Keratinocyte (primary cell): ENCODE results near the gene TPM1. TPM values are rescaled to one million over a fixed set of nuclear protein-coding genes. Genes with fewer than 3 reads are reported as not detected.
"Not testable (repeated sequence)": the region's sequence is repeated elsewhere in the genome, so short reads cannot be mapped to it uniquely, and the experiment has no call there.

Experiments used
- DNase-seq: peaks from one replicate; pipeline ENCODE4 v3.0.0-alpha.2; 2011; ENCODE audit warnings: low read depth, missing footprints, low spot score
- FAIRE-seq: peaks from 2 replicates; lab custom pipeline; 2011; peaks lifted over from hg19 to GRCh38; lab: Jason Lieb, UNC
- H2AFZ ChIP-seq: 2 replicates; pipeline ENCODE4 v1.6.0; 2012; ENCODE audit warnings: low read length, control low read depth, inconsistent platforms; ENCODE audit not compliant: control insufficient read depth
- H3K27ac ChIP-seq: 2 replicates; pipeline ENCODE4 v1.5.1; 2011; ENCODE audit warnings: low read length; ENCODE audit not compliant: control insufficient read depth, insufficient read depth
- H3K27me3 ChIP-seq: 3 replicates; pipeline ENCODE4 v1.6.0; 2011; ENCODE audit warnings: low read length; ENCODE audit not compliant: control insufficient read depth, insufficient read depth; ENCODE audit errors: extremely low read depth
- H3K36me3 ChIP-seq, 2 experiments: 2 replicates in 1 of 2; 3 replicates in 1 of 2; pipeline ENCODE4 v1.5.1; 2011; ENCODE audit warnings: low read length in 2 of 2, mild to moderate bottlenecking in 1 of 2; ENCODE audit not compliant: control insufficient read depth in 2 of 2, insufficient read depth in 2 of 2; ENCODE audit errors: extremely low read depth in 1 of 2
- H3K4me1 ChIP-seq: 3 replicates; pipeline ENCODE4 v1.5.1; 2011; ENCODE audit warnings: low read length; ENCODE audit not compliant: control insufficient read depth, insufficient read depth; ENCODE audit errors: extremely low read depth
- H3K4me2 ChIP-seq: 3 replicates; pipeline ENCODE4 v1.6.0; 2011; ENCODE audit warnings: low read depth, low read length; ENCODE audit not compliant: control insufficient read depth, insufficient read depth; ENCODE audit errors: extremely low read depth
- H3K4me3 ChIP-seq, 3 experiments: fragments of 200-600 bp in 1 of 3; sonication (generic) in 1 of 3; 2 replicates in 2 of 3; 3 replicates in 1 of 3; pipeline ENCODE4 v1.5.1; 2011 to 2016; ENCODE audit warnings: low read length in 3 of 3, mild to moderate bottlenecking in 3 of 3, control low read depth in 2 of 3, inconsistent platforms in 1 of 3, low read depth in 1 of 3, mixed read lengths in 1 of 3, mixed run types in 1 of 3, moderate library complexity in 1 of 3; ENCODE audit not compliant: control insufficient read depth in 2 of 3, insufficient read depth in 2 of 3; ENCODE audit errors: extremely low read depth in 1 of 3
- H3K79me2 ChIP-seq: 2 replicates; pipeline ENCODE4 v1.6.0; 2012; ENCODE audit warnings: low read length; ENCODE audit not compliant: control insufficient read depth, insufficient read depth
- H3K9ac ChIP-seq: 3 replicates; pipeline ENCODE4 v1.6.0; 2011; ENCODE audit warnings: low read length; ENCODE audit not compliant: control insufficient read depth, insufficient read depth; ENCODE audit errors: extremely low read depth
- H3K9me1 ChIP-seq: 3 replicates; pipeline ENCODE4 v1.6.0; 2011; ENCODE audit warnings: low read length; ENCODE audit not compliant: control insufficient read depth, insufficient read depth; ENCODE audit errors: extremely low read depth
- H3K9me3 ChIP-seq: 2 replicates; pipeline ENCODE4 v1.5.1; 2012; ENCODE audit warnings: low read depth, low read length; ENCODE audit not compliant: control insufficient read depth
- H4K20me1 ChIP-seq: 3 replicates; pipeline ENCODE4 v1.6.0; 2011; ENCODE audit warnings: low read length; ENCODE audit not compliant: control insufficient read depth, insufficient read depth; ENCODE audit errors: extremely low read depth
- CTCF ChIP-seq, 3 experiments: IDR thresholded peaks in 1 of 3; conservative IDR thresholded peaks in 1 of 3; optimal IDR thresholded peaks in 1 of 3; 2 replicates in 2 of 3; 3 replicates in 1 of 3; pipeline versions ENCODE3 to v1.5.1; 2011; ENCODE audit warnings: low read length in 3 of 3, mild to moderate bottlenecking in 3 of 3, moderate library complexity in 2 of 3, control low read depth in 1 of 3, inconsistent platforms in 1 of 3; ENCODE audit not compliant: insufficient read depth in 2 of 3; ENCODE audit errors: extremely low read depth in 1 of 3
- EZH2 ChIP-seq: IDR thresholded peaks from one replicate; pipeline ENCODE4 v1.6.1; 2012; ENCODE audit warnings: inconsistent platforms, mild to moderate bottlenecking, low read length, moderate library complexity
- dilution Hi-C: fragments of 300-500 bp; cut with MboI; formaldehyde crosslinking; loops from one replicate; pipeline ENCODE4 v1.7.0; 2020; ENCODE audit warnings: low sequenced_read_pairs; ENCODE audit not compliant: extremely low pct_ligation_motif_present
- polyA plus RNA-seq, 5 experiments: library from polyadenylated mRNA; depleted of rRNA in 3 of 5; stranded (reverse) in 3 of 5; stranded (forward) in 1 of 5; unstranded in 1 of 5; fragments of >200 nt; gene quantifications; 1 replicate in 1 of 5; 2 replicates in 3 of 5; 3 replicates in 1 of 5; pipeline versions ENCODE4 v1.2.1 to v1.2.3, GENCODE V29; 2011 to 2012; ENCODE audit warnings: missing spikeins in 2 of 5, low read depth in 1 of 5, low replicate concordance in 1 of 5

The TPM1 gene
- polyA plus RNA-seq, 1 donor (not counting 4 experiments of a cell fraction or from before 2014, with no cell fraction given) = 370 TPM

GRCh38 chr15:63103416-63103815, 60.9 kb downstream of the TPM1 start:
- DNase-seq (no peak), FAIRE-seq (no peak)
- H3K9ac ChIP-seq = no peak overlapping the region
- no peak overlapping the region for H2AFZ ChIP-seq
- no peak overlapping the region for H3K4me2 ChIP-seq
- no peaks in the 10 kb centered on the region for H3K36me3 ChIP-seq
- TF ChIP-seq CTCF (optimal IDR thresholded peaks at IDR 0.05 in 1 of 3, IDR thresholded peaks at IDR 0.05 in 1 of 3, conservative IDR thresholded peaks at IDR 0.05 in 1 of 3; ENCODE audit: extremely low read depth in 1 of 3, insufficient read depth in 2 of 3, low read length in 3 of 3) (no peak), EZH2 (no peak)
- H3K4me1 ChIP-seq = no peaks in the 10 kb centered on the region
- no peaks in the 10 kb centered on the region for H3K79me2 ChIP-seq
- no peaks in the 10 kb centered on the region for H4K20me1 ChIP-seq
- no peak overlapping the region for H3K4me3 ChIP-seq
- no peaks in the 10 kb centered on the region for H3K27me3 ChIP-seq
- H3K9me3 ChIP-seq = no peaks in the 10 kb centered on the region
- H3K27ac ChIP-seq = no peak overlapping the region
- dilution Hi-C loops = no loop called here
- no peaks in the 10 kb centered on the region for H3K9me1 ChIP-seq

- Histone ChIP-seq H3K79me2 (no peaks in the 10 kb centered on the region), H3K9me1 (no peaks in the 10 kb centered on the region), H3K36me3 (no peaks in the 10 kb centered on the region), H2AFZ (no peak overlapping the region), H3K4me3 (no peak overlapping the region), H3K9ac (no peak overlapping the region), H4K20me1 (no peaks in the 10 kb centered on the region), H3K27ac (no peak overlapping the region), H3K4me2 (no peak overlapping the region), H3K27me3 (no peaks in the 10 kb centered on the region), H3K9me3 (no peaks in the 10 kb centered on the region), H3K4me1 (no peaks in the 10 kb centered on the region)
- dilution Hi-C loops = no loop called here
- no peak for FAIRE-seq
- TF ChIP-seq EZH2 (no peak), CTCF (optimal IDR thresholded peaks at IDR 0.05 in 1 of 3, IDR thresholded peaks at IDR 0.05 in 1 of 3, conservative IDR thresholded peaks at IDR 0.05 in 1 of 3; ENCODE audit: extremely low read depth in 1 of 3, insufficient read depth in 2 of 3, low read length in 3 of 3) (no peak)
- no peak for DNase-seq
Measured at GRCh38 chr15:63104727-63105126, 62.2 kb downstream of the TPM1 start.

GRCh38 chr15:63105354-63105753, 62.8 kb downstream of the TPM1 start:
- H3K9me3 ChIP-seq, dilution Hi-C loops, FAIRE-seq, H3K79me2 ChIP-seq, H3K36me3 ChIP-seq, H3K4me1 ChIP-seq, H3K4me2 ChIP-seq, H3K27ac ChIP-seq, H2AFZ ChIP-seq, DNase-seq, H3K9ac ChIP-seq, H3K9me1 ChIP-seq, H4K20me1 ChIP-seq, H3K27me3 ChIP-seq, H3K4me3 ChIP-seq: not testable (repeated sequence)
